PC-3 (cell line): ENCODE data around the gene TYW3.

Source experiments
- EZH2 ChIP-seq: fragments of 300-600 bp; sonication (generic); IDR thresholded peaks from one replicate; pipeline ENCODE4 v1.6.1; 2017; ENCODE audit warnings: antibody characterized with exemption, mild to moderate bottlenecking, low read length; ENCODE audit not compliant: unreplicated experiment
- EZH2phosphoT487 ChIP-seq: fragments of 300-600 bp; sonication (generic); IDR thresholded peaks from 2 replicates; pipeline ENCODE4 v1.6.1; 2018; ENCODE audit warnings: mild to moderate bottlenecking, antibody characterized with exemption, low read length, borderline replicate concordance
- TF ChIP-seq, protein P1 (sequence below): fragments of 300-600 bp; sonication (generic); conservative IDR thresholded peaks from 2 replicates; pipeline ENCODE4 v1.5.1; 2017; ENCODE audit warnings: antibody characterized with exemption, low read depth, mild to moderate bottlenecking, low read length

DNA sequence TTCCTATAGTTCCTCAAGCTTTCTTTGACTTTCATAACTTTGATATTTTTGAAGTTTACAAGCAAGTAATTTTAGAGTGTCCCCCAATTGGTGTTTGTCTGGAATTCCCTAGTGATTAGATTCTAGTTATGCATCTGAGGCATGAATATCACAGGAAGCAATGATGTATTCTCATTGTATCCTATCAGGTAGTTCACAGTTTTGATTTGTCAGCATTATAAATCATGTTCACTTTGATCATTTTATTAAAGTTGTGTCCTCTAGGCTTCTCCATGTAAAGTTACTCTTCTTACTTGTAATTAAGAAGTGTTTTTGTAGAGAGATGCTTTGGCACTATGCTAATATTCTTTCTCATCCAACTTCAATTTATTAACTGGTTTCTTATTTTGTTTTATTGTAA is 53.0 kb downstream of the TYW3 start:
- TF ChIP-seq, protein P1, sequence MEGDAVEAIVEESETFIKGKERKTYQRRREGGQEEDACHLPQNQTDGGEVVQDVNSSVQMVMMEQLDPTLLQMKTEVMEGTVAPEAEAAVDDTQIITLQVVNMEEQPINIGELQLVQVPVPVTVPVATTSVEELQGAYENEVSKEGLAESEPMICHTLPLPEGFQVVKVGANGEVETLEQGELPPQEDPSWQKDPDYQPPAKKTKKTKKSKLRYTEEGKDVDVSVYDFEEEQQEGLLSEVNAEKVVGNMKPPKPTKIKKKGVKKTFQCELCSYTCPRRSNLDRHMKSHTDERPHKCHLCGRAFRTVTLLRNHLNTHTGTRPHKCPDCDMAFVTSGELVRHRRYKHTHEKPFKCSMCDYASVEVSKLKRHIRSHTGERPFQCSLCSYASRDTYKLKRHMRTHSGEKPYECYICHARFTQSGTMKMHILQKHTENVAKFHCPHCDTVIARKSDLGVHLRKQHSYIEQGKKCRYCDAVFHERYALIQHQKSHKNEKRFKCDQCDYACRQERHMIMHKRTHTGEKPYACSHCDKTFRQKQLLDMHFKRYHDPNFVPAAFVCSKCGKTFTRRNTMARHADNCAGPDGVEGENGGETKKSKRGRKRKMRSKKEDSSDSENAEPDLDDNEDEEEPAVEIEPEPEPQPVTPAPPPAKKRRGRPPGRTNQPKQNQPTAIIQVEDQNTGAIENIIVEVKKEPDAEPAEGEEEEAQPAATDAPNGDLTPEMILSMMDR, result no peak
- no peak for TF ChIP-seq EZH2phosphoT487
- no peak for TF ChIP-seq EZH2
